ENCODE measurements around the gene MYL10.

MYL10 gene

DNA sequence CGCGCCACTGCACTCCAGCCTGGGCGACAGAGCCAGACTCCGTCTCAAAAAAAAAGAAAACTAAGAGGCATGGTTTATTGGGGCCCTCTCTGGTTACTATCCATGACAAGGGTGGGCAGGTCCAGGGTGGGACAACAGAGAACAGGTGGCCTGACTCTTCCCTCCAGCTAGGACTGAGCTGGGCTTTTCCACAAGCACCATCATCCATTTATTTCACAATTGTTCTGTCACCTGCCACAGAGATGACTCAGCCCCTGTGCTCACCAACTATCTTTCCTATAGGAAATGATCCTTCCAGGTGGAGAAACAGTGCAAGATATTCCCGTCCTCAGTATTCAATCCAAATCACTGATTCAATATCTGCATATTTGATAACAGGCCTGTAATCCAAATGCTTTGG, 44.9 kb upstream of the MYL10 start:
- no peak for DNase-seq (ENCODE audit: low spot score)
- TF ChIP-seq, protein P1, sequence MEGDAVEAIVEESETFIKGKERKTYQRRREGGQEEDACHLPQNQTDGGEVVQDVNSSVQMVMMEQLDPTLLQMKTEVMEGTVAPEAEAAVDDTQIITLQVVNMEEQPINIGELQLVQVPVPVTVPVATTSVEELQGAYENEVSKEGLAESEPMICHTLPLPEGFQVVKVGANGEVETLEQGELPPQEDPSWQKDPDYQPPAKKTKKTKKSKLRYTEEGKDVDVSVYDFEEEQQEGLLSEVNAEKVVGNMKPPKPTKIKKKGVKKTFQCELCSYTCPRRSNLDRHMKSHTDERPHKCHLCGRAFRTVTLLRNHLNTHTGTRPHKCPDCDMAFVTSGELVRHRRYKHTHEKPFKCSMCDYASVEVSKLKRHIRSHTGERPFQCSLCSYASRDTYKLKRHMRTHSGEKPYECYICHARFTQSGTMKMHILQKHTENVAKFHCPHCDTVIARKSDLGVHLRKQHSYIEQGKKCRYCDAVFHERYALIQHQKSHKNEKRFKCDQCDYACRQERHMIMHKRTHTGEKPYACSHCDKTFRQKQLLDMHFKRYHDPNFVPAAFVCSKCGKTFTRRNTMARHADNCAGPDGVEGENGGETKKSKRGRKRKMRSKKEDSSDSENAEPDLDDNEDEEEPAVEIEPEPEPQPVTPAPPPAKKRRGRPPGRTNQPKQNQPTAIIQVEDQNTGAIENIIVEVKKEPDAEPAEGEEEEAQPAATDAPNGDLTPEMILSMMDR (IDR thresholded peaks at IDR 0.05; ENCODE audit: extremely low read depth, missing control alignments): no peak

- TF ChIP-seq, protein P1 (IDR thresholded peaks at IDR 0.05; ENCODE audit: extremely low read depth, missing control alignments): no peak
- no peak for DNase-seq (ENCODE audit: low spot score)
Observed at GRCh38 chr7:101673315-101673714, 44.2 kb upstream of the MYL10 start.

DNA sequence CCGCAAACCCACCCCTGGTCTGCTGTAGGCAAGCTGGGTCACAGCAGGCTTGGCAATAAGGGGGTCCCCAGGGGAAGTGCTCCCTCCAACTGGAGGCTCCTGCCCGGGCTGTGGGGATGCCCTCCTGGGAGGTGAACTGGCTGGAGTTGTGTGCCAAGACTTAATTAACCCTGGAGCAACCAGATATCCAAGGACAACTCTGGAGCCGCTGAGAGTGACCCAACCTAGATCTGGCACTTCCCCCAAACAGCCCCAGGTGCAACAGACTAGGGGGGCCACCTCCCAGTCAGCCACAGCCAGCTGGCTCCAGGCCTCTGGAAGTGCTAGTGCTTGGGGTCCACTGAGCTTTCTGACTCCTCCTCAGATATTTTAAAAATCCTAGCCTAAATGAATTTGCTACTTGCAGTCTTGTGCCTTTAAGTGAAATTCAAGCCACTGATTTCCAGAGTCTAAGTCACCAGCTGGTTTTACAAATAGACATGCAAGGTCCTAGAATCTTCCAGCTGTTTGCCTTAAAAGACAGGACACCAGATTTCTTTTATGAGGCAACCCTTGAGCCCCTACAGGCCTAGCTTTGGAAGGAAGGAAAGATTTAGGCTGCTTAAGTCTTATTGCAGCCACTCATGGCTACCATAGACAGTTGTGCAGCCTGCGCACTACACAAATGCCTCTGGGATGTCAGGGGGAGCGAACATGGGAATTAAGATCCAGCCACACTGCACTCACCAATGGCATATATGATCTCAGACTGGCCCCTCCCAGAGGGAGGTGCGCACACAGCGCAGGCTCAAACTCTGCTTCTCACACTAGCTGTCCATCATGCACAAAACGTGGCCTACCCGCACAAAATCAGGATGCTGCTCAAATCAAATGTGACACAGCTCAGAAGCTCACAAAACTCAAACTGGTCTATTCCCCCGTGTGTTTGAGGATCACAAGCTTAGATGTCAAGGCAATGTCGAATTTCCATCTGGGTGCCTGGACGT, 42.6 kb upstream of the MYL10 start:
- TF ChIP-seq, protein P1 (IDR thresholded peaks at IDR 0.05; ENCODE audit: extremely low read depth, missing control alignments): no peak
- no peak for DNase-seq (ENCODE audit: low spot score)

DNA sequence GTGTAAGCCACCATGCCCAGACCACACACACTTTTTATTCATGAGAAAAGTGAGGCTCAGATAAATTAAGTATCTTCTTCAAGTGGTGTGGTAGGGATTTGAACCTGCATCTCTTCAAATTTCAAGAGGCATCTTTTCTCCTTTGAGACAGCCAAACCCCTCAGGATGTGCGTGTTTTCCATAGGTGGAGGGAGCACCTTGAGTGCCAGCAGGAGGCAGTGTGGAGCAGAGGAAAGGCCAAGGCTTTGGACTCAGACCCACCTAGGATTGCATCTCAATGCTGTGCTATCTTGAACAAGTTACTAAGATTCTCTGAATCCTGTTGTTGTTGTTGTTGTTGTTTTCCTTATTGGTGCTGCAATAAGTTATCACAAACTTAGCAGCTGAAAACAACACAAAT, 40.2 kb upstream of the MYL10 start:
- TF ChIP-seq, protein P1 (IDR thresholded peaks at IDR 0.05; ENCODE audit: extremely low read depth, missing control alignments): no peak
- DNase-seq (ENCODE audit: low spot score): no peak

- TF ChIP-seq, protein P1 (IDR thresholded peaks at IDR 0.05; ENCODE audit: extremely low read depth, missing control alignments): no peak
- DNase-seq (ENCODE audit: low spot score): no peak
Observed at GRCh38 chr7:101668726-101669125, 39.6 kb upstream of the MYL10 start.

DNA sequence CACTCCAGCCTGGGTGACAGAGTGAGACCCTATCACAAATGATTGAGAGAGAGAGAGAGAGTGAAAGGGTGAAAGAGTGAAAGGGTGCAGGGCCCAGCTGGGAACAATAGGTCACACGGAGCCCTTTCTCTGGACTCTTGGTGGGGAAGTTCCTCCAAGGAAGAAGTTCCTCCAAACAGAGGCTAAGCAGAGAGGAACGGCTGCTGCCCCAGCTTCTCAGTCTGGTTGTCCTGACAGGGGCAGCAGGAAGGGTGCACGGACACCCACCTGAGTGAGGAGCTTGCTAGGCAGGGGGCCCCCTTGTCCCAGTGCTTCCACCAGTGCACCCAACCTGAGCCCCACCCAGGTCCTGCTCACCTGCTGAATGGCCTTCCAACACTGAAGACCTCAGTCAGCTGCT, 38.8 kb upstream of the MYL10 start:
- TF ChIP-seq, protein P1 (IDR thresholded peaks at IDR 0.05; ENCODE audit: extremely low read depth, missing control alignments): no peak

GRCh38 chr7:101667399-101667798, 38.3 kb upstream of the MYL10 start:
- TF ChIP-seq, protein P1 (IDR thresholded peaks at IDR 0.05; ENCODE audit: extremely low read depth, missing control alignments): no peak
- DNase-seq (ENCODE audit: low spot score): no peak

More for the DNA sequence above, 38.8 kb upstream of the MYL10 start:
- no peak for DNase-seq (ENCODE audit: low spot score)
